Activated T-cell treated with anti-CD3 and anti-CD28 coated beads, Interleukin-2, amount 50 U/mL, for 4 hours (primary cell): Measurements from ENCODE around the gene HLX. TPM values are rescaled to one million over a fixed set of nuclear protein-coding genes. Genes with fewer than 3 reads are reported as not detected.

Experiments used
- total RNA-seq, 3 donors: library from RNA; stranded (reverse); gene quantifications; one replicate each; pipeline ENCODE4 v1.2.1, GENCODE V29; 2021

HLX gene
- total RNA-seq, 3 donors from 2014 or later: 0.30 to 2.4 (median 0.47) TPM

Other genes with a start within 250 kb of the HLX start
- under 1 TPM; 0.18 to 0.27 (median 0.18) TPM for gene C1orf115, start 189.1 kb upstream of the HLX start, total RNA-seq
- gene MTARC2, start 131.1 kb upstream of the HLX start, total RNA-seq: under 1 TPM in 1 of 3 donors, not detected in 2; 0.29 TPM
- gene MTARC1, start 92.5 kb upstream of the HLX start, total RNA-seq: under 1 TPM in 2 of 3 donors, not detected in 1; 0.26 to 0.27 TPM